Placental epithelial cell (primary cell): Measurements from ENCODE around the gene EHD4. TPM values are rescaled to one million over a fixed set of nuclear protein-coding genes. Genes with fewer than 3 reads are reported as not detected.

Experiments used
- small RNA-seq: library from RNA; depleted of rRNA; stranded (forward); fragments of <200 nt; gene quantifications from one replicate; pipeline ENCODE3, GENCODE V24; 2012
- total RNA-seq: library from RNA; depleted of rRNA; stranded (reverse); fragments of >200 nt; gene quantifications from 2 replicates; pipeline ENCODE4 v1.2.3, GENCODE V29; 2012

Gene EHD4
- 57.7 and 64.4 TPM in 2 replicates for total RNA-seq

DNA sequence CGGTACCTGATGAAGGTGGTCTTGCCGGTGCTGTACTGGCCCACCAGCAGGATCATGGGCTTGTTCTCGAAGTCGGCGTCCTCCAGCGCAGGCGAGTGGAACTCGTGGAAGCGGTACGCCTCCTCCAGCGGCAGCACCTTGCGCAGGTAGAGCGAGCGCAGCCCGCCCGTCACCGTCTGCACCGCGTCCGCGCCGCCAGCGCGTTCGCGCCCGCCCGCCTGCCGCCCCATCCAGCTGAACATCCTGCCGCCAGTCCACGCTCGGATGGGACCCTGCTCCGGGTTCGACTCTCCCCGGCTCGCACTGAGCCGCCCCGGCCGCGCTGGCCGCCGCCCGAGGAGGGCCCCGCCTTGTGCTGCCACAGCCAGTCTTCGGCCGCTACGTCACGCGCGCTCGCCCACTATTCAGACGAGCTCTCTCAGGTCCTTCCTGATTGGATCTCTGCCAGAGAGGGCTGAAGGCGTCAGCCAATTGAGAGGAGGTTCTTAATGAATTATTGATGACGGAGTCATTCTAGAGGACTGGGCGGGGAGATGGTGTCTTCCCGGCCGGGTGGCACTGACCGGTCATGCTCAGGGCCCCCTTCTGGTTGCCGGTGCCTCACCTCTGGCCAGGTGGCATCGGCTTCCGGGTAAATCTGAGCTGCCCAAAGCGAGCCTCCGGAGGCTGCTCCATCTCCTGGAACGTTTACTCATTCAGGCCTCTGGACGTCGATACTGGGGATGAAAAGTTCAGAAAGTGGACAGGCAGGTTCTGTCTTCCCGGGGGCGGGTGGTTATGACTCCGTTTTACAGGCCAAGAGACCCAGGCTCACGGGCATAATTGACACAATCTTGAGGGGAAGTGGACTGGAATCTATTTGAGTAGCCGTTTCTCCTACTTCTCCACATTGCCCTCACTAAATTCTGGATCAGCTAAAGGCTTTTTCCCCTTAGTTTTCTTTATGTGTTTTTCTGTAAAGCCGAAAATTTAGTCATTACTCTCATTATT is at the start of gene EHD4:
Gene EHD4, minus strand, starts transcription at position 305 of the 990 bp plus-strand sequence. Its CDS starts 63 bp downstream, at position 242.

DNA sequence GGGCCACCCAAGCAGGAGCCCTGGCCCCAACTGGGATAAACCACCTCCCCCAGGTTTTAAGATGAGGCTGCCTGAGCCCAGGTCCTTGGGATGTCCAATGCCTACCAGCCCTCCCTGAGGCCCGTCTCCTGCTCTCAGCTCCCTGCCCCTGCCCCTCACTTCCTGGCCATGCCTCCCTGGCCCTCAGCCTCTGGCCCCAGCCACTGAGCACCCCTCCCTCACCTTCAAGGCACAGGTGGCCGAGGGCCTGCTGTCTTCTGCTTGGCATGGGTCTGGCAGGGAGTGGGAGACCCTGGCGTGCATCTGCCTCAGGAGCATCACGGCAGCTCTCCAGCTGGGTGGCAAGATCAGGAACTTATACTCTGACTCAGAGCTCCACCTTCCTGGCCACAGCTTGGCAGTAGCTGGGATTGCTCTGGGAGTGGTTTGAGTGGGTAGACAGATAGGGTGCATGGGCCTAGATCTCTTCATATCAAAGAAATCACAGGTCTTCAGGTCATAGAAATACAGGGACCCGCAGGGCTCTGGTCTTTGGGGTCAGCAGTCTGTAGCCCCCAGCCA is 48.4 kb upstream of the EHD4 start, which contains the start of gene PLA2G4E:
Gene PLA2G4E, minus strand, starts transcription at position 330 of the 561 bp plus-strand sequence. Its CDS starts 12 bp downstream, at position 318.

DNA sequence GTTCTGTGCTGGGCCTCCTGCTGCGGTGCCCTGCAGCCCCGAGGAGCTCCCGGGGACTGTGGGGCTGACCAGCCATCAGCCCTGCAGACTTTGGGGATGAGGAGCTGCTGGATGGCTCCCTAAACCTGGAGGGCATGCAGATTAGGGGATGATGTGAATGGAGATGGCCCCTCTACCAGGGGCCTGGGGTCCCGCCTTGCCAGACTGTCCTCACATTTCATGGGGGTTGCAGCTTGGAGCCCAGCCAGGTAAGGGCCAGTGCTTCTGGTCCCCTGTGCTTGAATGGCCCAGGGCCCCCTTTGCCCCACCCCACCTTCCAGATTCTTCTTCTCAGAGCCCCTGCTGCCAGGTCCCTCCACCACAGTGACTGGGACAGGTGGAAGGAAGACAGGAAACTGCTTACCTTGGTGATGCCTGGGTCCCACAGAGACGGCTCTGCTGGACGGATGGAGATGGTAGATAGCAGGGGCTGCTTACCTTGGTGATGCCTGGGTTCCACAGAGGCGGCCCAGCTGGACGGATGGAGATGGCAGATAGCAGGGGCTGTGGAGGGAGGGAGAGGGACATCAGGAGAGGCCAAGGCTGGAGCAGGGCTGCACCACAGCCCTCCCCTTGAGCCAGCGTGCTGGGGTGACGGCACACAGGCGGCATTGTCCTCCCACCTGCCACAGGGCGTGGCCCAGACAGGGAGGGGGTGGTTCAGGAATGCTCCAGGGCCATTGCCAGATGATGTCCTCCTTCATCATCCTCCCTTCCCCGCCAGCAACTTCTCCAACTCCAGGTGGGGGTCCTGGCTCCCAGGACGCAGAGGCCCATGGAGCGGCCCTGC is 78.7 kb downstream of the EHD4 start, which contains the start of gene SPTBN5:
Gene SPTBN5, minus strand, starts transcription at position 632 of the 829 bp plus-strand sequence. Its CDS starts 556 bp downstream, at position 76.

Small RNAs within 50 kb of the gene (small RNA-seq; reads per million reads assigned to genes)
- gene MIR4310 (not detected), gene RNA5SP393 (not detected)

Other genes starting within 250 kb of the EHD4 start
- 12.0 and 19.6 TPM in 2 replicates for gene MAPKBP1, start 198.1 kb downstream of the EHD4 start, total RNA-seq
- gene JMJD7, start 144.5 kb downstream of the EHD4 start, total RNA-seq = 0.39 and 5.2 TPM in 2 replicates
- gene PLA2G4B, start 133.7 kb downstream of the EHD4 start, total RNA-seq = 0.33 and 2.0 TPM in 2 replicates
- gene SPTBN5, start 78.5 kb downstream of the EHD4 start, total RNA-seq = 0.65 and 3.9 TPM in 2 replicates
- not detected in 2 replicates for gene PLA2G4E, start 48.5 kb upstream of the EHD4 start, total RNA-seq
- gene PLA2G4D, start 122.0 kb upstream of the EHD4 start, total RNA-seq = not detected in 2 replicates
- 0.79 and 2.5 TPM in 2 replicates for gene PLA2G4F, start 184.1 kb upstream of the EHD4 start, total RNA-seq
- gene VPS39, start 235.7 kb upstream of the EHD4 start, total RNA-seq = 56.5 and 69.9 TPM in 2 replicates